ENCODE measurements around the gene NSF. TPM values are rescaled to one million over a fixed set of nuclear protein-coding genes. Genes with fewer than 3 reads are reported as not detected.
"Not testable (repeated sequence)": the region's sequence is repeated elsewhere in the genome, so short reads cannot be mapped to it uniquely, and the experiment has no call there.

Gene NSF
- 10 to 100 TPM; 35.2 to 37.7 (median 35.6) TPM for polyA plus RNA-seq (ENCODE audit: insufficient read length in 4 of 4)

DNA sequence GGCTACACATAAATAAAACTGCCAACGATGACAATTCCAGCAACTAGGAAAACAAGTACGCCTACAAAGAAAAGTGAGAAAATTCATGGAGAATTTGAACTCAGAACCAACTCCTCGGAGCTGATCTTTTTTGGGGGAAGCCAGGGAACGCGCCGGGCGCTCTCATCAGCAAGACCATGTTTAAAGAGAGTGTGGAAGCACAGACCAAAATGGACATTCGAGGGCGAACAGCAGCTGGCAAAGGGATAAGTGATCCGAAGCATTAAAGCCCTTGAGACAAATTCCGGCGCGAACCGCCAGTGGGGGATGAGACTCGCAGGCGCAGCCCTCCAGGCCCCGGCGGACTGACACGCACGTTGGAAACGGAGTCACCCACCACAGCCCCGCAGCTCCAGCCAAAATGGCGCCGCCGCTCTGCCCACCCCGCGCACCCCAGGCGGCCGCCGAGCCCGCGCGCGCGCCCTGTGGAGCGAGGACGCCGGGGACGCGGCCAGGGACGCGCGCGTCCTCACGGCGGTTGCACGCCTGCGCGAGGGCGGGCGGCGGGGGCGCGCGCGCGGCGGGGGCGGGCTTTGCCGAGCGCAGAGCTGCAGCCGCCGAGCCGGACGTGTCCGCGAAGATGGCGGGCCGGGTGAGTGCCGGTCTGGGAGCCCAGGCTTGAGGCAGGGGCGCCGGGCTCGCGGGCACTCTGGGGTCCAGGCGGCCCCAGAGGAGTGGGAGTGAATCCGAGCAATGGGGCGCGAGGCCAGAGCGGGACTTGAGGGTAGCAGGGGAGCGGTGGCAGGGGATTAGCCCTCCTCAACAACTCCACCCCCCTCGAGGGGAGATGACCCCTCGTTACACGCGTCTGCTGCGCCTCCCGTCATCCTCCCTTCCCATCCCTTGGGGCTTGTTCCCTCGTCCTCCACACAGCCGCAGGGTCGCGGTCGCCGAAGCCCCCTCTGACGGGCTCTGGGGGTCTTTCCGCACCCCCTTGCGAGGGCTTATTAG, at the start of gene NSF:
NSF (plus strand) TSS at position 513 of the 990 bp plus-strand sequence; CDS start at position 620, 107 bp downstream.
- not testable (repeated sequence) for DNase-seq (ENCODE audit: low read depth in 4 of 4, low spot score in 3 of 4)

DNA sequence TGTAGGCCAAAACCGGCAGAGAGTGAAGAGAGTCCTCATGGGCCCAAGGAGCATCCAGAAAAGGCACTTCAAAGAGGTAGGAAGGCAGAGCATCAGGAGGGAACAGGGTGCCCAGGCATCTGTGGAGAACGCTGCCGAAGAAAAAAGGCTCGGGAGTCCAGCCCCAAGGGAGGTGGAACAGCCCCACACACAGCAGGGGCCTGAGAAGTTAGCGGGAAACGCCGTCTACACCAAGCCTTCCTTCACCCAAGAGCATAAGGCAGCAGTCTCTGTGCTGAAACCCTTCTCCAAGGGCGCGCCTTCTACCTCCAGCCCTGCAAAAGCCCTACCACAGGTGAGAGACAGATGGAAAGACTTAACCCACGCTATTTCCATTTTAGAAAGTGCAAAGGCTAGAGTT, 41.9 kb upstream of the NSF start:
- not testable (repeated sequence) for DNase-seq (ENCODE audit: low read depth in 4 of 4, low spot score in 3 of 4)

DNA sequence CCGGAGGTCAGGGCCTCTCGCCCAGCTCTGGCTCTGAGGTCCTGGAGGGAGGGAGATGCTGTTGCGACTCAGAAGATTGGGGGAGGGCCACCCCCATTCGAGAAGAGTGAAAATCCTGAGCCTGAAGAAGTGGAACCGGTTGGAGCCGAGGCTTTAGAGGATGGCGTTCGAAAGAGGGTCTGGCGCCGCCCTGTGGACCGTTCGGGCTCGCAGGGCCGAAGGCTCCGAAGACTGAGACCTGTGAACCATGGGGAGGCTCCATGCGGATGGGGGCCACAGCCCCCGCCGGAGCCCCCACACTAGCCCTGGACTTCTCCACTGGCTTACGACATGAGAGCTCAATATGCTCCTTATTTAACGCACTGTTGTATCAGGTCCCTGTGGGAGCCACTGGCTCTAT, 31.3 kb upstream of the NSF start:
- not testable (repeated sequence) for DNase-seq (ENCODE audit: low read depth in 4 of 4, low spot score in 3 of 4)

DNA sequence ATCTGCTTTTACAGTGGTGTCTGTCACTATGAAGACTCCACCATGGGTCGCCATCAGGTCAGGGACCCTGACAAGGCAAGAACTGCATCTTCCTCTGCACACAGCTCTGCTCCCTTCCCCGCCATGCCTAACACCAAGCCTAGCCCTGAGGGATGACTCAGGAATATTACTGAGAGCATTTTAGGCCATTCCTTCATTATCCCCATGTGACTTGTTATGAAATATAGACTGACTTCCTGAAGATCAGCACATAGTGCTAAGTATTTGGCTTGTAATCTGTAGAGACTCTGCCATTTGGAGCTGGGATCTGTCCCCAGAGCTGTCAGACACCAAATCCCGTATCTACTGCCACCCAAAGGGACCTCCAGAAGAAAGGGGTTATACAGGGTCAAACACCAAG, 30.4 kb upstream of the NSF start:
- DNase-seq (ENCODE audit: low read depth in 4 of 4, low spot score in 3 of 4) = not testable (repeated sequence)

DNA sequence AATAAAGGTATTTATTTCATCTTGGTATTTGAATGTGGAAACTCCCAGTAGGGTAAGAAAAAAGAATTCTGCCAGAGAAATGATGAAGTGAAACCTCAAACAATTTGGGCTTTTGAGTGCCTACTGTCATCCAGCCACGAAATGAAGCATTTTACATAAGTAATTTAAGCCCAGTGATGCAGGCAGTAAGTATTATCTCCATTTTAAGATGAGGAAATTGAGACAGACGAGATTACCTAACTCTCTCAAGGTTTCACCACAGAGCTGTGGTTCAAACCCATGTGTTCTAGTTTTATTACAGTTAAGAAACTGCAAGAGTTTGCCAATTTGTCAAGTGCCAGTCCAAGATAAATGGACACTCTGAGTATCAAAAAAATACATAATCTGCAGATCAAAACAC, 24.2 kb upstream of the NSF start:
- not testable (repeated sequence) for DNase-seq (ENCODE audit: low read depth in 4 of 4, low spot score in 3 of 4)

DNA sequence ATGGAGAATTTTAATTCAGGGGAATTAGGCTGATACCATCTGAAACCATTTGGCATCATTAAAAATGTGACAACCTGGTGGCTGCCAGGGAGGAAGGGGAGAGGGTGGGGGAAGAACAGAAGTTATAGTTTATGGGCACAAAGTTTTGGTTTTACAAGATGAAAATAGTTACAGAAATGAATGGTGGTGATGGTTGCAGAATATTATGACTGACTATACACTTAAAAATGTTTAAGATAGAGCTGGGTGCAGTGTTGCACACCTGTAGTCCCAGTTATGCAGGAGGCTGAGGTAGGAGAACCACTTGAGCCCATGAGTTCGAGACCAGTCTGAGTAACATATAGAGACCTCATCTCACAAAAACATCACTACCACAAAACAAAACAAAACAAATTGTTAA, 23.5 kb upstream of the NSF start:
- DNase-seq (ENCODE audit: low read depth in 4 of 4, low spot score in 3 of 4) = not testable (repeated sequence)

DNA sequence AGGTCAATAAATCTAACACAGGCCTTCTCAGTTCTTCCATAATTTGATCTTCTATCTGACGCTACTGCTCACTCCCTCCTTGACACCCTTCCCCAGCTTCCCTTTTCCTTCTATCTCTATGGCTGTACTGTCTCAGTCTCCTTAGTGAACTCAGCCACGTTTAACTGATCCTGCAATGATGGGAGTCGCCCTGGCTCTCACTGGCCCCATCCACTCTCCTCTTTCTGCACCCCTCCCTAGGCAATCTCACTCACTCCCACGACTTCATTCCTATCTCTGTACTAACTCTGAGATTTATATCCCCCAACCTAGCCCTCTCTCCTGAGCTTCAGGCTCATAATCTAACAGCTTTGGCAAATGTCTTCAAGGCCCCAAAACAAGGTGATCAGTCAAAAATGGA, 18.7 kb upstream of the NSF start:
- DNase-seq (ENCODE audit: low read depth in 4 of 4, low spot score in 3 of 4) = not testable (repeated sequence)

DNA sequence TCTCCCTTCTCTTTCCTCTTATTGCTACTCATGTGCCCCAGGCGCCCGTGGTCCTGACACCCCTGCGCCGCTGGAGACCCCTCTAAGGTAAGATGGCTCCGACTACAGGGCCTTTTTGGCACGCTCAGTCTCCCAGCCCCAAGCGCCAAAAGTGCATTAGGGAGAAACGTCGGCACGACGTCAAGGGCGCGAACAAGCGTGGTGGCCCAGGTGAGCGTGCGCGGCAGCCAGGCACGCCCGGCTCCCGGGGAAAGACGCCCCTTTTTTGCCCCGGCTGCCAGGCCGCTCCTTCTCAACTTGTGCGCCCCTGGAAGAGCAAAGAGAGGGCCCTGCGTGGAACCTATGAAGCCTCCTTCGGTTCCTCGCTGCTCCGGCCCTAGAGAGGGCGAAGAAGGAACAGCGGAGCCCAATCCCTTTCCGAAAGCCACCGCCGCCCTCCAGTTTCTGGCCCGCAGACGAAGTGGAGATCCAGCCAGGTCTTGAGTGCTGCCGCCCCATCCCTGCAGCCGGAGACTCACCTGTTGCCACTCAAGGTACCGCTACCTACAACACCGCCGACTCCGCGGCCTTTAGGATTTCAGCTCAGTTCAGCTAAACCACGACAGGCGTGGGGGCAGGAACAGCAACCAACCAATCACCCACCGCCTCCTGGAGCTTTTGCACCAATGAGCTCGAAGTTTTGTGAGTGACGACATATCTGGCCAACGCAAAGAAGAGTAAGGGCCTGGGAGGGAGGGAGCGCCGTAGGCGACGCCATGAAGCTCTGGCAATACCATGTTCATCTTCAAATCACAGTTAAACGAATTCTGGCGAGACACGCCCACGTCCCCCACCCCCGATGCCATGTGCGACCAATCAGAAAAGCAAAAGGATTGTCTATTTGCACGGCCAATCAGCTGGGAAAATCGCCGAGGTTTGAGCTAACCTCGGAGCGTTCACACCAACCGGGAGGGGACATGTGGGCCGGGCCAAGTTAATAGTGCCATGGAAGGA, 11.1 kb upstream of the NSF start, which contains the start of gene ARL17A:
ARL17A (minus strand) TSS at position 609 of the 993 bp plus-strand sequence. CDS start 3,369 bp downstream, outside the sequence.
- DNase-seq (ENCODE audit: low read depth in 4 of 4, low spot score in 3 of 4) = not testable (repeated sequence)

DNA sequence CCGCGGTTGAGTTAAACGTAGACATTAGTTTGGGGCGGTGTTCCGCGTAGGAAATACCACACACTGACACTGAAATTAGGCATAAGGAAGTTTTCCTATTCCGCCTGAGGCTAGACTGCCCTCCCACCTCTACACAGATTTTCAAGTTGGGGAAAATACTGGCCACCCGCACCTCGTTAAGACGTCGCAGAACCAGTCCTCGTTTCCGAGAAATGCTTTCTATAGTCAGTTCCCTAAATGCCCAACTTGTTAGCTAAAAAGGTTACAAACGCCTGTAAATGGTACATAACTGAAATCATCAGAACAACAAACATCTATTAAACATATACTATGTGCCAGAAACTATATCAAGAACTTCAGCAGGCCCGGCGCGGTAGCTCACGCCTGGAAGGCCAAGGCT, 10.4 kb upstream of the NSF start:
- not testable (repeated sequence) for DNase-seq (ENCODE audit: low read depth in 4 of 4, low spot score in 3 of 4)

DNA sequence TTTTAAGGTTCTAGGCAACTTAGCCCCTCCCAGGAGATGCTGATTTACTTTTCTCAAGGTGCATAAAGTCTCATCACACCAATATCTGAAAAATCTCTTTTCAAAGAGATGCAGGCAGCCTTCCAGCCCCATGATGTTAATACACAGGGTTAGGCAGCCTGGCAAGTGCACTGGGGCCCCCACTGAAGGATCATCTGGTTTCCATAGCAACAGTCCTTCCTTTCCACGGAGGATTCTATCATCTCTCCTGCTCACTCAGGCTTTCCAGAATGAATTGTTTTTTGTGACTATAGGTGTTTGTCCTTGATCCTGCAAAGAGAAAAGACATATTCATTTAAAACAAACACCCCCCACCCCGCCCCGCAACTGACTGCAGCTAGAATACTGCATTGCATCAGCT, 5.0 kb upstream of the NSF start:
- not testable (repeated sequence) for DNase-seq (ENCODE audit: low read depth in 4 of 4, low spot score in 3 of 4)

DNA sequence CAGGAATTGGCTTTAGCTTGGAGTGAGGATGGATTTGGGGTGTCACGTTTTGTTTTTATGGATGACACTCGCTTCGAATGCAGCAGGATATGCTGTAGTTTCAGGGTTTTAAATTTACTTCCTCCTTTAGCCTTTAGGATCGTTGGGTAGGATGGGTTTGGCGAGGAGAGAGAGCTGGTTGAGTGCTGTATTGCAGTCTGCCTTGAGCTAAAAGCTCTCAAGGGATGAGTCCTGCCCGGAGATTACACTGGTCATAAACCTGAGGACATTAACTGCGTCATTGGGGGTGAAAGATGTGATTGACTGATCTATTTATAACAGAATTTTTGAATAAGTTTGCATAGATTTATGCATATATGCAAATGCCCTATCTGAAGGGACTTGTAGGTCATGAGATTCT, 863 bp downstream of the NSF start:
- DNase-seq (ENCODE audit: low read depth in 4 of 4, low spot score in 3 of 4) = not testable (repeated sequence)

DNA sequence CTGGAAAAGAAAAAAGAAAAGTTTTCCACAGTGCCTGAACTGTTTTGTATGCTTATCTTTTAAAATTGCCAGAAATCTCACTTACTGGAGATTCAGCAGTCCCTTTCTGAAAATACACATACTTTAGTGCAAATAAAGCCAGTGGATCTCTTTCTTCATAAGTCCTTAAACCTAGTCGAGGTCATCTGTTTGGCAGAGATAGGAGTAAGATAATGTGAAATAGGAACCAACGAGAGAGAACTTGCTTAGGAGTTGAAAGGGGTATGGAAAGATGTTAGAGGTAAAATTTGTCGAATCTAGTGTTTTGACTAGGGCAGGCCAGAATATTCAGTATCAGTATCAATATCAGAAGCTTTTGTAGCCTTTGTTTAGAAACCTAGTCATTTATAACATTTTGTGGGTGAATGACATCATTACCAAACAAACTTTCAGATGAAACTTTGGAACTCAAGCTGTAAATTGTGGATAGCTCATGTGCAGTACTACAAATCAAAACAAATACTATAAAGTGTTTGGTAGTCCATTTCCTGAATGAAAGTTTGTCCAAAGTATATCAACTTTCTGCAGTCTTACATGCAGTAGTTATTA, 8.0 kb downstream of the NSF start:
- not testable (repeated sequence) for DNase-seq (ENCODE audit: low read depth in 4 of 4, low spot score in 3 of 4)

DNA sequence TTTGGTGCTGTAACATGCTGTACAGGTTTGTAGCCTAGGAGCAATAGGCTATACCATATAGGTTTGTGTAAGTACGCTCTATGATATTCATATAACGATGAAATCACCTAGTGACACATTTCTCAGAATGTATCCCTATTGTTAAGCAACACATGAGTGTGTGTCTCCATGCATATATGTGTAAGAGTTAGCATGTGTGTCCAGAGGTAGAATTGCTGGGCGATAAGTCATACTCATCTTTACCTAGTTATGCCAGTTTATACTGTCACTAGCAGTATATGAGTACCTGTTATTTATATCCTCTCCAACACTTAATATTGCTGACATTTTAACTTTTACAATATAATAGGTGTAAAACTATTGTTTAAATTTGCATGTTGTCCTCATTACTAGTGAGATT, 10.3 kb downstream of the NSF start:
- DNase-seq (ENCODE audit: low read depth in 4 of 4, low spot score in 3 of 4) = not testable (repeated sequence)

DNA sequence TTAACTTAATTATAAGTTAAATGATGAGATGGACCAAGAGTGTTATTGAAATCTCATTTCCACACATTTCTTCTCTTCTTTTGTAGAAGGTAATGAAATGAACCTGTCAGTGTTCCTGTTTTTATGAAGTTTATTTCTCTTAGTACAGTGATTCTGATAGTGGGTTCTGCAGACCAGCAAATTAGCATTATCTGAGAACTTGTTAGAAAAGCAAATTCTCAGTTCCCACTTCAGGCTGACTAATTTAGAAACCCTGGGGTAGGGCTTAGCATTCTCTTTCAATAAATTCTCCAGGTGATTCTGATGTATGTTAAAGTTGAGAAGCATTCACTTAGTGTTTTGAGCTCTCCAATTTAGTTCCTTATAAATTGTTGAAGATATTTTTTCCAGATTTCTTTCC, 12.7 kb downstream of the NSF start:
- DNase-seq (ENCODE audit: low read depth in 4 of 4, low spot score in 3 of 4) = not testable (repeated sequence)

DNA sequence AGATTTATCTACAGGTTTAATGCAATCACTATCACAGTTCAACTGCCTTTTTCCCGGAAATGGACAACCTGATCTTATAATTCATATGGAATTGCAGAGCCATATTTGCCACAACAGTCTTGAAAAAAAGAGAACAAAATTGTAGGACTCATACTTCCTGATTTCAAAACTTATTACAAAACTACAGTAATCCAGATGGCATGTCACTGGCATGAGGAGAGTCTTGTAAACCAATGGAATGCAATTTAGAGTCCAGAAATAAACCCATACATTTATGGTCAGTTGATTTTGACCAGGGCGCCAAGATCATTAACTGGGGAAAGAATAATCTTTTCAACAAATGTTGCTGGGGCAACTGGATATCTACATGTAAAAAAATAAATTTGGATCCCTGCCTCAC, 20.8 kb downstream of the NSF start:
- not testable (repeated sequence) for DNase-seq (ENCODE audit: low read depth in 4 of 4, low spot score in 3 of 4)

DNA sequence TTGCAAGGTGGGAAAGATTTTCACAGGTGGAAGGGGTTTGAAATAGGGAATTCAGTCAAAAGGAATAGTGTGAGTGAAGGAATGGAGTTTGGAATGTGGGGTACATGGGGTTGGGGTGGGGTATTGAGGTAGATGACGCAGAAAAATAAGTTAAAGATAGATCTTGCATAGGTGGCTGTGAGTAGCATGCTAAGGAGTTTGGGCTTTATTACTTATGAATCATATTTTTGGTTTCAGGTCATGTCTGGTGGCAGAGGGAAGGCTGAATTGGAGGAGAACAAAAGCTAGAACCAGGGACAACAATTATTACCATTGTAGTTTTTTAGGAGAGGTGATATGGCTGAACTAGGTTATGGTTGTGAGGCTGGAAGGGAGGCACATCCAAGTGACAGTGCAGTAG, 23.4 kb downstream of the NSF start:
- DNase-seq (ENCODE audit: low read depth in 4 of 4, low spot score in 3 of 4) = not testable (repeated sequence)

DNA sequence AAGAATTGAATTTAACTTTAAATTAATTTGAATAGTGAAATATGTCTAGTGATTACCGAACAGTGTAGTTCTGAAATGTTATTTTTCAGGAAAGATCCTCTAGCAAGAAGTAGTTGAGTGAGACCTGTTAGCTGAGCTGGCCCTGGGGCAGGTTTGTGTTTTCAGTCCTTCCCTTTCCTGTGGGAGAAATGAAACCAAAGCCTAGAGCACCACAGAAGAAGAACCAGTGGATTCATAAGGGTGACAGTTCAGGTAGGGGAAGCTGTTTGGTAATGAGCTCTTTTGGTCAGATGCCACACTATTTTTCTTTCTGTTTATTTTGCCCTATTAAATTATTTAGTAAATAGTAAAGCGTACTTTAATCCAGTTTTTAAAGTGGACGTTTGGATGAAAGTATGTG, 26.7 kb downstream of the NSF start:
- DNase-seq (ENCODE audit: low read depth in 4 of 4, low spot score in 3 of 4) = not testable (repeated sequence)

DNA sequence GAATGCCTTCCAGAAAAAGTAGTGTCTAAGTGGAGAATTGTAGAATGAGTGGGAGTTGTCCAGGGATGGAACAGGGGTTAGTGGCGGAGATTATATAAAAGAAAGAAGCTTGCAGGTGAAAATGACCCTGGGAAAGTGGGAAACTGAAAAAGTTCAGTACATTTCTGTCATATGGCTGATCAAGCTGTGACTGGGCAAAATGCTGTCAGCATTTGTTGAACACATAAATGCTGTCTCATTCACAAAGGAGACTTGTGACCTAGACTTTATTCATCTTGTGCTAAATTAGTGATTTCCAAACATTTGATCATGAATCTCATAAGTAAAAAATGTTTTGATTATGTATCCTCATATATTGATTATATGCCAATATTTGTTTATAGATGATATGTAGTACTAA, 28.5 kb downstream of the NSF start:
- DNase-seq (ENCODE audit: low read depth in 4 of 4, low spot score in 3 of 4) = not testable (repeated sequence)

DNA sequence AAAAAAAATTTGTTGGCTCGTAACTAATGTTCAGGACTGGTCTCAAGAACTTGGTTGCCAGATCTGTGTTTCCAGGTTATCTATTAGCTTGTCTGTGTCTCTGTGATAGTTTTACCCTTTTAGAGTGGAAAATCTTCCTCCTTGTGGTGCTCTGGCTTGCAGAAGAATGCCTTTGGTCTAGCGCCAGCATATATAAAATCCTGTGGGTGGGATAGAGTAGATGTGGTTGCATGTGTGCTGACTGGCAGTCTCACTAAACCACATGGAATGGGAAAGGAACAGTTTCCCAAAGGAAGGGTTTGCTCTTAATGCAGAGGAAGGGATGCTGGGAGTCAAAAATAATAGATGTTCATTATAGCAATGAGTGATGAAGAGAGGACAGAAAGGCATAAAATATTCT, 33.3 kb downstream of the NSF start:
- DNase-seq (ENCODE audit: low read depth in 4 of 4, low spot score in 3 of 4) = not testable (repeated sequence)

DNA sequence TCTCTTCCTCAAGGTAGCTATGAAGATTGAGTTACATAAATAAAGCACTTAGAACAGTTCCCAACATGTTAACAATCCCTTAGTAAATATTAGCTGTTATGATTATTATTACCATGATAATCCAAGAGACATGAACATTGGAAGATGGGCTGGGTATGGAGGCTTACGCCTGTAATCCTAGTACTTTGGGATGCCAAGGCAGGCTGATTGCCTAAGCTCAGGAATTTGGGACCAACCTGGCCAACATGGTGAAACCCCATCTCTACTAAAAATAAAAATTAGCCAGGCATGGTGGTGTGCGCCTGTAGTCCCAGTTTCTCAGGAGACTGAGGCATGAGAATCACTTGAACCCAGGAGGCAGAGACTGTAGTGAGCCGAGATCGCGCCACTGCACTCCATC, 34.3 kb downstream of the NSF start:
- not testable (repeated sequence) for DNase-seq (ENCODE audit: low read depth in 4 of 4, low spot score in 3 of 4)

All from left renal pelvis (tissue), 4 donors.